K562 (cell line): ENCODE results near the gene HARS1. TPM values are rescaled to one million over a fixed set of nuclear protein-coding genes. Genes with fewer than 3 reads are reported as not detected.

Experiments
- ARNT ChIP-seq, 2 experiments: fragments of 450-650 bp; IDR thresholded peaks; 2 replicates each; pipeline ENCODE4 v1.6.1; 2016; ENCODE audit warnings: mild to moderate bottlenecking in 1 of 2
- CREB3 ChIP-seq: fragments of 450-650 bp; conservative IDR thresholded peaks from 2 replicates; pipeline ENCODE4 v1.6.1; 2016; ENCODE audit warnings: missing genetic modification characterization, low read depth, mild to moderate bottlenecking, missing compliant biosample characterization, moderate library complexity
- GATAD2B ChIP-seq: fragments of 450-650 bp; IDR thresholded peaks from 2 replicates; pipeline ENCODE4 v1.6.1; 2017; ENCODE audit warnings: mild to moderate bottlenecking, borderline replicate concordance
- HES1 ChIP-seq: fragments of 450-650 bp; IDR thresholded peaks from 2 replicates; pipeline ENCODE4 v1.6.1; 2016; ENCODE audit warnings: low read depth, mild to moderate bottlenecking, moderate library complexity
- LARP7 ChIP-seq: fragments of 450-650 bp; IDR thresholded peaks from 2 replicates; pipeline ENCODE4 v1.6.1; 2016
- NFE2L1 ChIP-seq: fragments of 450-650 bp; IDR thresholded peaks from 2 replicates; pipeline ENCODE4 v1.6.1; 2016; ENCODE audit warnings: missing genetic modification characterization, low read depth, mild to moderate bottlenecking, missing compliant biosample characterization, moderate library complexity, borderline replicate concordance
- OTX1 ChIP-seq: fragments of 450-650 bp; formaldehyde crosslinking; IDR thresholded peaks from 2 replicates; pipeline ENCODE4 v1.4.0; 2022; ENCODE audit warnings: mild to moderate bottlenecking
- PML ChIP-seq: IDR thresholded peaks from 2 replicates; pipeline ENCODE4 v1.6.1; 2012; ENCODE audit warnings: low read length, inconsistent platforms
- RFX1 ChIP-seq: fragments of 450-650 bp; IDR thresholded peaks from 2 replicates; pipeline ENCODE4 v1.6.1; 2016; ENCODE audit warnings: mild to moderate bottlenecking, moderate library complexity
- SMAD2 ChIP-seq: fragments of 150-350 bp; IDR thresholded peaks from 2 replicates; pipeline ENCODE4 v1.6.1; 2014; ENCODE audit warnings: low read depth, mild to moderate bottlenecking, low read length
- SOX6 ChIP-seq: fragments of 450-650 bp; IDR thresholded peaks from 2 replicates; pipeline ENCODE4 v1.6.1; 2014; ENCODE audit warnings: mild to moderate bottlenecking
- SP2 ChIP-seq: IDR thresholded peaks from 2 replicates; pipeline ENCODE4 v1.6.1; 2011; ENCODE audit warnings: mild to moderate bottlenecking, low read depth, low read length, moderate library complexity; ENCODE audit not compliant: poor library complexity, severe bottlenecking; ENCODE audit errors: extremely low read depth
- SRF ChIP-seq, 2 experiments: fragments of 250-450, 450-650 bp in 1 of 2; sonication (Bioruptor Pico) in 1 of 2; sonication (generic) in 1 of 2; formaldehyde crosslinking; IDR thresholded peaks; 2 replicates each; pipeline versions ENCODE4 v1.5.0 to v1.5.1; 2020 to 2022; ENCODE audit warnings: mild to moderate bottlenecking in 1 of 2, missing genetic modification reagents in 1 of 2
- TAF7 ChIP-seq: fragments of 450-650 bp; IDR thresholded peaks from 2 replicates; pipeline ENCODE4 v1.6.1; 2016; ENCODE audit warnings: missing genetic modification characterization, missing compliant biosample characterization
- TCF7L2 ChIP-seq: fragments of 150-350 bp; IDR thresholded peaks from 2 replicates; pipeline ENCODE4 v1.6.1; 2016; ENCODE audit warnings: low read depth, mild to moderate bottlenecking, low read length, moderate library complexity
- ZBTB40 ChIP-seq, 2 experiments: fragments of 450-650 bp in 1 of 2; sonication (generic) in 1 of 2; formaldehyde crosslinking in 1 of 2; IDR thresholded peaks; 2 replicates each; pipeline versions ENCODE4 v1.7.1 to v1.9.0; 2016 to 2022; ENCODE audit warnings: inconsistent platforms in 1 of 2, mild to moderate bottlenecking in 1 of 2, missing genetic modification reagents in 1 of 2
- ZEB2 ChIP-seq: fragments of 450-650 bp; IDR thresholded peaks from 2 replicates; pipeline ENCODE4 v1.6.1; 2016
- ZNF316 ChIP-seq: fragments of 450-650 bp; IDR thresholded peaks from 2 replicates; pipeline ENCODE4 v1.6.1; 2016
- ZNF408 ChIP-seq: fragments of 250-450 bp; sonication (Bioruptor Pico); IDR thresholded peaks from 2 replicates; pipeline ENCODE4 v1.4.0; 2020; ENCODE audit warnings: low read depth, mild to moderate bottlenecking, moderate library complexity
- polyA plus RNA-seq, 8 experiments: library from polyadenylated mRNA; depleted of rRNA in 4 of 8; stranded (reverse) in 5 of 8; unstranded in 3 of 8; fragments of >200 nt; fragmentation: Nextera tagmentation in 2 of 8; fragmentation: Illumina TruSeq in 1 of 8; extraction: Ambion mirVana in 2 of 8; extraction: Trizol in 1 of 8; gene quantifications; 2 replicates each; pipeline versions ENCODE4 v1.2.1 to v1.2.3, GENCODE V29; 2011 to 2014; ENCODE audit warnings: inconsistent platforms in 1 of 8, missing spikeins in 1 of 8
- total RNA-seq, 7 experiments: library from RNA; depleted of rRNA in 6 of 7; stranded (reverse); fragments of >200 nt in 6 of 7; fragmentation: Illumina TruSeq in 2 of 7; extraction: Trizol in 2 of 7; gene quantifications; 2 replicates each; pipeline versions ENCODE4 v1.2.1 to v1.2.3, GENCODE V29; 2011 to 2021; ENCODE audit warnings: low replicate concordance in 1 of 7

Gene HARS1
- total and polyA plus RNA-seq, 9 of the 15 experiments (the other 6 are each of a cell fraction or from before 2014, with no cell fraction given) = 13.5 to 88.5 (median 75.2) TPM

- TF ChIP-seq CREB3 (tag) (no peak), ARNT (IDR thresholded peaks at IDR 0.05) (no peak; a peak in 1 of 4 replicates), ZEB2 (peak; percentile 99), TAF7 (tag) (no peak), NFE2L1 (tag) (peak; percentile 76), SMAD2 (no peak), ZNF316 (peak; percentile 97), OTX1 (CRISPR knock-in tag) (no peak), TCF7L2 (no peak), ZNF408 (no peak), SRF (CRISPR knock-in tag; IDR thresholded peaks at IDR 0.05) (no peak), GATAD2B (no peak; the same call in none of the 2 replicates), LARP7 (no peak), SP2 (no peak), ZBTB40 (IDR thresholded peaks at IDR 0.05) (peak; percentile 87), ZBTB40 (CRISPR knock-in tag; IDR thresholded peaks at IDR 0.05) (no peak), RFX1 (no peak), SOX6 (peak; percentile 95), HES1 (no peak), PML (0 out of 2 replicates have a peak, but pooled peaks have one; percentile 62)
Observed at GRCh38 chr5:140710899-140711552, 19.9 kb upstream of the HARS1 start (continued).
